Effector CD4-positive, alpha-beta T cell (primary cell): ENCODE results near the gene VTI1B.

Experiments used
- DNase-seq: peaks from one replicate; pipeline ENCODE4 v3.0.0-alpha.2; 2020

VTI1B gene

GRCh38 chr14:67675219-67675582 lies 769 bp upstream of the VTI1B start:
- no peak for DNase-seq

- peak; percentile 50 for DNase-seq
Measured at GRCh38 chr14:67674139-67674479, 323 bp downstream of the VTI1B start.

GRCh38 chr14:67673451-67673850 lies 981 bp downstream of the VTI1B start:
- DNase-seq: no peak

- no peak for DNase-seq
Measured at GRCh38 chr14:67668559-67668958, 5.9 kb downstream of the VTI1B start.

GRCh38 chr14:67666750-67667449 lies 7.5 kb downstream of the VTI1B start:
- DNase-seq: no peak

GRCh38 chr14:67665868-67666267 lies 8.6 kb downstream of the VTI1B start:
- no peak for DNase-seq

GRCh38 chr14:67663633-67664032 lies 10.8 kb downstream of the VTI1B start:
- no peak for DNase-seq

- no peak for DNase-seq
Measured at GRCh38 chr14:67653651-67654280, 20.7 kb downstream of the VTI1B start.

GRCh38 chr14:67652189-67652588 lies 22.2 kb downstream of the VTI1B start:
- DNase-seq: no peak

- no peak for DNase-seq
Measured at GRCh38 chr14:67650694-67651093, 23.7 kb downstream of the VTI1B start.

GRCh38 chr14:67650151-67650550 lies 24.3 kb downstream of the VTI1B start:
- no peak for DNase-seq

- no peak for DNase-seq
Measured at GRCh38 chr14:67646131-67646530, 28.3 kb downstream of the VTI1B start.

- DNase-seq: no peak
Measured at GRCh38 chr14:67645414-67645813, 29.0 kb downstream of the VTI1B start.

- no peak for DNase-seq
Measured at GRCh38 chr14:67644428-67644827, 30.0 kb downstream of the VTI1B start.

GRCh38 chr14:67643713-67644112 lies 30.7 kb downstream of the VTI1B start:
- DNase-seq: no peak

GRCh38 chr14:67641902-67642749 lies 32.3 kb downstream of the VTI1B start:
- no peak for DNase-seq

GRCh38 chr14:67641480-67641879 lies 33.0 kb downstream of the VTI1B start:
- no peak for DNase-seq

GRCh38 chr14:67638642-67639041 lies 35.8 kb downstream of the VTI1B start:
- no peak for DNase-seq

- no peak for DNase-seq
Measured at GRCh38 chr14:67636361-67636919, 38.0 kb downstream of the VTI1B start.

GRCh38 chr14:67633451-67634147 lies 40.8 kb downstream of the VTI1B start:
- no peak for DNase-seq

- DNase-seq: no peak
Measured at GRCh38 chr14:67630938-67631337, 43.5 kb downstream of the VTI1B start.

GRCh38 chr14:67630186-67630585 lies 44.2 kb downstream of the VTI1B start:
- DNase-seq: no peak

- DNase-seq: no peak
Measured at GRCh38 chr14:67627519-67627918, 46.9 kb downstream of the VTI1B start.
